H1 (cell line): ENCODE data around the gene SPACDR. TPM values are rescaled to one million over a fixed set of nuclear protein-coding genes. Genes with fewer than 3 reads are reported as not detected.

Source experiments
- ASH2L ChIP-seq: fragments of 200-600, 300-600 bp; sonication (generic); IDR thresholded peaks from one replicate; pipeline ENCODE4 v1.7.1; 2017; ENCODE audit warnings: low read length
- RBBP5 ChIP-seq: IDR thresholded peaks from 2 replicates; pipeline ENCODE4 v1.7.1; 2012; ENCODE audit warnings: low read depth, mild to moderate bottlenecking, inconsistent platforms, low read length, moderate library complexity, borderline replicate concordance
- SUZ12 ChIP-seq: fragments of 200-600 bp; sonication (generic); IDR thresholded peaks from 2 replicates; pipeline ENCODE4 v1.6.1; 2012; ENCODE audit warnings: mild to moderate bottlenecking, inconsistent platforms, low read length, moderate library complexity, mixed read lengths
- YY1 ChIP-seq: IDR thresholded peaks from 2 replicates; pipeline ENCODE4 v1.6.1; 2011; ENCODE audit warnings: low read depth, mild to moderate bottlenecking, low read length
- polyA plus RNA-seq, 7 experiments: library from polyadenylated mRNA; depleted of rRNA in 3 of 7; stranded (reverse) in 5 of 7; unstranded in 2 of 7; fragments of >200 nt in 5 of 7; fragments of 200-250 nt in 2 of 7; gene quantifications; 1 replicate in 5 of 7; 2 replicates in 1 of 7; 4 replicates in 1 of 7; pipeline versions ENCODE4 v1.2.1 to v1.2.3, GENCODE V29; 2011 to 2013; ENCODE audit warnings: missing spikeins in 2 of 7, mixed read lengths in 2 of 7
- total RNA-seq: library from RNA; stranded (reverse); fragmentation: NEBNext Ultra II Directional; extraction: Animal tissue kit (Norgen Biotek cat#: 25700); gene quantifications from 2 replicates; pipeline ENCODE4 v1.2.1, GENCODE V29; 2021

SPACDR gene
- total and polyA plus RNA-seq, 2 of the 8 experiments (the other 6 are each of a cell fraction or from before 2014, with no cell fraction given): 0.26 TPM; not detected in 1

DNA sequence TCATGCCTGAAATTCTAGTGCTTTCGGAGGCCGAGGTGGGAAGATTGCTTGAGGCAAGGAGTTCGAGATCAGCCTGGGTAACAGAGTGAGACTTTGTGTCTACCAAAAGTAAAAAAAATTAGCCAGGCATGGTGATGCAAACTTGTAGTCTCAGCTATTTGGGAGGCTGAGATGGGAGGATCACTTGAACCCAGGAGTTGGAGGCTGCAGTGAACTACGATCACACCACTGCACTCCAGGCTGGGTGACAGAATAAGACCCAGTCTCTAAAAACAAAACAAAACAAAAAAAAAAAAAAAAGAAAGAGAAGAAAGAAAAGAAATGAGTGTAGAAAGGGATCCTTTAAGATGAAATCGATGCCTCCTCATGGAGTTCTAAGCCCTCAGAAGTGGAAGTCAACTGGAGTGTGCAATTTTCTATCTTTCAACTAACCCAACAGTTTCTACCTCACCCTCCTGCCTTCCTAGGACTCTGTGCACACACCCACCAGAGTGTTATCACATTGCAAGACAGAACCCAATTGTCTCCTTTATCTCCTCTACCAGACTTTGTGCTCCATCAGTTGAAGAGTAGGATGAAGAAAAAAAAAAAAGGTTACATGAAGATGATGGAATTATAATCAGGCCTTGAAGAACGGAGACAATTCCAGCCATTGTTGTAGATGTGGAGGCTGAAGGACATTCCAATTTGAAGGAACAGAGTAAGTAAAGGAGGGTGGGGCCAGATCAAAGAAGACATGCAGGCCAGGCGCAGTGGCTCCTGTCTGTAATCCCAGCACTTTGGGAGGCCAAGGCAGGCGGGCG, 46.6 kb upstream of the SPACDR start (continued):
- TF ChIP-seq SUZ12 (no peak), YY1 (no peak), RBBP5 (no peak), ASH2L (no peak)
